GM20431 (cell line): ENCODE data around the gene TRIM49.
"Not testable (repeated sequence)": the region's sequence is repeated elsewhere in the genome, so short reads cannot be mapped to it uniquely, and the experiment has no call there.

Experiments used
- in situ Hi-C: fragments of 300-500 bp; cut with MseI, MboI; formaldehyde crosslinking; loops from one replicate; pipeline ENCODE4 v1.15.0; 2020; ENCODE audit warnings: low sequenced_read_pairs; ENCODE audit not compliant: unreplicated experiment

The TRIM49 gene

GRCh38 chr11:89808475-89808874, at the start of gene TRIM49:
TRIM49 (minus strand) TSS chr11:89808575; CDS start chr11:89804469, 4,106 bp downstream.
- in situ Hi-C loops, result not testable (repeated sequence)

GRCh38 chr11:89826694-89827093, 18.3 kb upstream of the TRIM49 start:
- in situ Hi-C loops, result not testable (repeated sequence)

DNA sequence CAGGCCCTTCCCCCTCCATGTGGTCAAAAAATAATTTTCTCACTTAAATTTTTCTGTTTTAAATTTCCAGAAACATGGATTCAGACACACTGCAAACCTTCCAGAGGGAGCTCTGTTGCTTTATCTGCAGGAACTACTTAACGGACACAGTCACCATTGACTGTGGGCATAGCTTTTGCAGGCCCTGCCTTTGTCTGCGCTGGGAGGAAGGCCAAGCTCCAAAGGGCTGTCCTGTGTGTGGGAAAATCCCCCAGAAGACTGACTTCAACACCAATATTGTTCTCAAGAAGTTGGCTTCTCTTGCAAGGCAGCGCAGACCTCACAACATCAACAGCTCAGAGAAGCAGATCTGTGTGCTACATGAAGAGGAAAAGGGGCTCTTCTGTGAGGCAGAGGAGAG, 11.6 kb upstream of the TRIM49 start:
- in situ Hi-C loops, result not testable (repeated sequence)

DNA sequence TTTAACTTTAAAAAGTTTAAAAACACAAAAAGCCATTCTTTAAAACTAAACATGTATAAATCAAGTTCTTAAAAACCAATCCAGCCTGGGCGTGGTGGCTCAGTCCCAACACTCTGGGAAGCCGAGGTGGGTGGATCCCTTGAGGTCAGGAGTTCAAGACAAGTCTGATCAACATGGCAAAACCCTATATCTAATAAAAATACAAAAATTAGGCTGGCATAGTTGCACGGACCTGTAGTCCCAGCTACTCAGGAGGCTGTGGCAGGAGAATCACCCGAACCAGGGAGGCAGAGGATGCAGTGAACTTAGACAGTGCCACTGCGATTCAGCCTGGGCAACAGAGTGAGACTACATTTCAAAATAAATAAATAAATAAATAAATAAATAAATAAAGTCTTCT, 5.2 kb upstream of the TRIM49 start:
- in situ Hi-C loops, result not testable (repeated sequence)

GRCh38 chr11:89787506-89788063, 20.8 kb downstream of the TRIM49 start:
- in situ Hi-C loops, result not testable (repeated sequence)

DNA sequence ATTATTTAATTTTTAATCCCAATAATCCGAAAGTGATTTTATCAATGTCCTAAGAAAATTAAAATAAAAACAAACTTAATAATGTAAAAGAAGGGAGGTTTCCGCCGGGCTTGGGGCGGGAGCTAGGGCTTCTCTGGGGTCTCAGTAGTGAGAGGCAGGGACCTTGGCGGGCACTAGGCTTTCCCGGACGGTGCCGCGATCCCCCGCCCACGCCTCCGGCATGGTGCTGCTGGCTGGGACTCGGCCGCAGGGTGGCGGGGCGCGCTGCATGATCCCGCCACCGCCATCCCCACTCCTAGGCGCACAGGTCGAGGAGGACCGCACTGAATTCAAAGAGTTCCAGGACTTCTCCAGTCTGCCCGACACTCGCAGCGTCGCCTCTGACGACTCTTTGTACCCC, 22.6 kb downstream of the TRIM49 start:
- in situ Hi-C loops, result not testable (repeated sequence)

DNA sequence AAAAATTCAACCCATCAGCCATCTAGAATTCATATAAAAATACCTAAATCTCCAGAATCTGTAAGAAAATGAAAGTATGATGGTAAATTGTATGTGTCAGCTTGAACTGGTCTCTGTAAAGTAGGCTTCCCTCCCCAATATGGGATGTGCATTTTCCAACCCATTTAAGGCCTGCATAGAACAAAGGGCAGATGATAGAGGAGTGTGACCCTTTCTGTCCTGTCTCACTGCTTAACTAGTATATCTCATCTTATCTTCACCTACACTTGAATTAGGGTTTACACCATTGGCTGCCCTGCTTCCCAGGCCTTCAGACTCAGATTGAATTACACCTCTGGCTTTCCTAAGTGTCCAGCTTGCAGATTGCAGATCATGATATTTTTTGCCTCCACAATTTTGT, 57.6 kb downstream of the TRIM49 start:
- in situ Hi-C loops, result not testable (repeated sequence)
